Subcutaneous preadipocyte (primary cell): ENCODE results near the gene INSL6. TPM values are rescaled to one million over a fixed set of nuclear protein-coding genes. Genes with fewer than 3 reads are reported as not detected.

ENCODE experiments used
- small RNA-seq: library from RNA; depleted of rRNA; stranded (forward); fragments of <200 nt; gene quantifications from one replicate; pipeline ENCODE3, GENCODE V24; 2012
- total RNA-seq: library from RNA; depleted of rRNA; stranded (reverse); fragments of >200 nt; gene quantifications from 2 replicates; pipeline ENCODE4 v1.2.3, GENCODE V29; 2012

INSL6 gene
- not detected in 2 replicates for total RNA-seq

GRCh38 chr9:5185220-5185840 is at the start of gene INSL6:
Gene INSL6, minus strand, starts transcription at chr9:5185639. Its CDS starts 37 bp downstream, at chr9:5185602.

GRCh38 chr9:5231212-5231611 is 45.8 kb upstream of the INSL6 start, which contains the start of gene INSL4:
Gene INSL4, plus strand, starts transcription at chr9:5231419. Its CDS starts 105 bp downstream, at chr9:5231524.

Small RNA genes within 50 kb of the gene (small RNA-seq; reads per million reads assigned to genes)
- gene AL133547.1, result not detected

Other genes with a start within 250 kb of the INSL6 start
- 5.5 and 5.9 TPM in 2 replicates for gene JAK2, start 200.4 kb downstream of the INSL6 start, total RNA-seq
- gene INSL4, start 45.8 kb upstream of the INSL6 start, total RNA-seq, result not detected in 2 replicates
- gene RLN2, start 119.1 kb upstream of the INSL6 start, total RNA-seq, result not detected in 2 replicates
- gene RLN1, start 154.2 kb upstream of the INSL6 start, total RNA-seq, result not detected in 2 replicates